K562 (cell line): ENCODE results near the gene STXBP6. TPM values are rescaled to one million over a fixed set of nuclear protein-coding genes. Genes with fewer than 3 reads are reported as not detected.

Experiments
- ATAC-seq: fragments of 200-7000 bp; cut with Tn5 transposase; 3 replicates; pipeline ENCODE4 v1.9.1; 2020; ENCODE audit warnings: moderate library complexity
- BruUV-seq: library from RNA; stranded (reverse); fragments of 400-500 nt; replicated peaks from 2 replicates; lab custom pipeline; 2021; lab: Mats Ljungman, UMichigan
- CTCF ChIA-PET: fragments of 300-600 bp; formaldehyde crosslinking; extraction: SDS; loops from one replicate; lab custom pipeline; 2021; ENCODE audit warnings: low intra/inter-chr PET ratio; lab: Yijun Ruan, JAX
- POLR2A ChIA-PET: fragments of 300-600, 350-650 bp; sonication (Branson Sonifier 250); formaldehyde crosslinking; extraction: SDS; loops from one replicate; lab custom pipeline; 2021; ENCODE audit warnings: antibody characterized with exemption, inconsistent platforms; lab: Yijun Ruan, JAX
- DNase-seq, 4 experiments: peaks; one replicate each; pipeline versions ENCODE4 v3.0.0 to v3.0.0-alpha.2; 2011 to 2018; ENCODE audit warnings: low spot score in 3 of 4, mixed read lengths in 3 of 4; ENCODE audit errors: extremely low read depth in 1 of 4
- FAIRE-seq: peaks from 2 replicates; lab custom pipeline; 2011; peaks lifted over from hg19 to GRCh38; lab: Jason Lieb, UNC
- H2AFZ ChIP-seq: 2 replicates; pipeline ENCODE4 v1.6.0; 2011; ENCODE audit warnings: low read depth, low read length, control low read depth, inconsistent platforms
- H3K27ac ChIP-seq: fragments of 200-600 bp; 3 replicates; pipeline ENCODE4 v1.8.0; 2011; ENCODE audit warnings: low read depth, mild to moderate bottlenecking, control low read depth, inconsistent platforms, low read length, moderate library complexity, mixed read lengths; ENCODE audit errors: extremely low read depth
- H3K27me3 ChIP-seq, 2 experiments: fragments of 300-600 bp in 1 of 2; 2 replicates in 1 of 2; 3 replicates in 1 of 2; pipeline versions ENCODE4 v1.6.0 to v1.8.0; 2011; ENCODE audit warnings: inconsistent platforms in 2 of 2, low read length in 2 of 2, mild to moderate bottlenecking in 1 of 2, mixed read lengths in 1 of 2, moderate library complexity in 1 of 2; ENCODE audit not compliant: control insufficient read depth in 2 of 2, insufficient read depth in 2 of 2
- H3K36me3 ChIP-seq: fragments of 300-600 bp; 3 replicates; pipeline ENCODE4 v1.8.0; 2011; ENCODE audit warnings: mild to moderate bottlenecking, low read length, inconsistent platforms; ENCODE audit not compliant: control insufficient read depth, insufficient read depth
- H3K4me1 ChIP-seq, 2 experiments: fragments of 200-600 bp in 1 of 2; replicated peaks in 1 of 2; 2 replicates in 1 of 2; 3 replicates in 1 of 2; pipeline versions ENCODE4 v1.5.1 to v1.8.0; 2011; ENCODE audit warnings: inconsistent platforms in 2 of 2, low read length in 2 of 2, mild to moderate bottlenecking in 1 of 2, mixed read lengths in 1 of 2, moderate library complexity in 1 of 2; ENCODE audit not compliant: control insufficient read depth in 2 of 2, insufficient read depth in 2 of 2
- H3K4me2 ChIP-seq: 2 replicates; pipeline ENCODE4 v1.6.1; 2011; ENCODE audit warnings: low read length, control low read depth, inconsistent platforms, mixed read lengths; ENCODE audit not compliant: insufficient read depth
- H3K4me3 ChIP-seq: fragments of 200-600 bp; sonication (generic), shearing (Covaris generic); 2 replicates; pipeline ENCODE4 v1.5.1; 2016; ENCODE audit warnings: control low read depth, inconsistent platforms
- H3K79me2 ChIP-seq: fragments of 200-600 bp; 3 replicates; pipeline ENCODE4 v1.8.0; 2011; ENCODE audit warnings: low read length, inconsistent platforms; ENCODE audit not compliant: control insufficient read depth, insufficient read depth
- H3K9ac ChIP-seq, 2 experiments: 2 replicates each; pipeline versions ENCODE4 v1.6.0 to v1.6.1; 2011; ENCODE audit warnings: low read depth in 2 of 2, low read length in 2 of 2, control low read depth in 1 of 2, inconsistent platforms in 1 of 2, mild to moderate bottlenecking in 1 of 2, mixed read lengths in 1 of 2; ENCODE audit not compliant: insufficient read depth in 1 of 2
- H3K9me1 ChIP-seq: one replicate; pipeline ENCODE4 v1.6.0; 2011; ENCODE audit warnings: inconsistent platforms, mild to moderate bottlenecking, low read length, moderate library complexity; ENCODE audit not compliant: control insufficient read depth, insufficient read depth
- H3K9me3 ChIP-seq: replicated peaks from 2 replicates; pipeline ENCODE4 v1.5.1; 2011; ENCODE audit warnings: low read depth, low read length, inconsistent platforms; ENCODE audit not compliant: control insufficient read depth, insufficient read depth
- H4K20me1 ChIP-seq: replicated peaks from 2 replicates; pipeline ENCODE4 v1.6.1; 2011; ENCODE audit warnings: low read length, inconsistent platforms, mixed read lengths; ENCODE audit not compliant: control insufficient read depth, insufficient read depth
- C11orf30 ChIP-seq: fragments of 450-650 bp; IDR thresholded peaks from 2 replicates; pipeline ENCODE4 v1.6.1; 2016; ENCODE audit warnings: low read depth, mild to moderate bottlenecking
- DIDO1 ChIP-seq: fragments of 450-650 bp; IDR thresholded peaks from 2 replicates; pipeline ENCODE4 v1.6.1; 2016; ENCODE audit warnings: low read depth, missing biosample characterization, missing genetic modification characterization
- FOSL1 ChIP-seq: fragments of 200-800 bp; sonication (Bioruptor generic); conservative IDR thresholded peaks from 2 replicates; pipeline ENCODE4 v1.6.1; 2016; ENCODE audit warnings: missing genetic modification characterization, missing compliant biosample characterization
- GTF2A2 ChIP-seq: IDR thresholded peaks from 2 replicates; pipeline ENCODE4 v1.6.1; 2016; ENCODE audit warnings: mild to moderate bottlenecking, missing genetic modification characterization, missing compliant biosample characterization
- HDAC6 ChIP-seq: IDR thresholded peaks from 2 replicates; pipeline ENCODE4 v1.6.1; 2012; ENCODE audit warnings: low read depth, mild to moderate bottlenecking, control low read depth, inconsistent platforms, low read length, moderate library complexity
- ILK ChIP-seq: fragments of 450-650 bp; IDR thresholded peaks from 2 replicates; pipeline ENCODE4 v1.6.1; 2016; ENCODE audit warnings: missing genetic modification characterization, low read depth, mild to moderate bottlenecking, missing compliant biosample characterization, moderate library complexity, borderline replicate concordance
- JUND ChIP-seq, 2 experiments: IDR thresholded peaks; 2 replicates in 1 of 2; 3 replicates in 1 of 2; pipeline ENCODE4 v1.6.1; 2011; ENCODE audit warnings: borderline replicate concordance in 2 of 2, low read depth in 2 of 2, low read length in 2 of 2, improper control_type of control experiment in 1 of 2, missing biosample characterization in 1 of 2, missing genetic modification characterization in 1 of 2, missing genetic modification reagents in 1 of 2
- MAFF ChIP-seq: IDR thresholded peaks from 2 replicates; pipeline ENCODE4 v1.6.1; 2012; ENCODE audit warnings: low read length, improper control_type of control experiment
- MAFG ChIP-seq: fragments of 450-650 bp; conservative IDR thresholded peaks from 2 replicates; pipeline ENCODE4 v1.6.1; 2016; ENCODE audit warnings: missing genetic modification characterization, missing compliant biosample characterization
- MAFK ChIP-seq: IDR thresholded peaks from 2 replicates; pipeline ENCODE4 v1.6.1; 2011; ENCODE audit warnings: low read length, improper control_type of control experiment
- MED1 ChIP-seq: sonication (generic); formaldehyde crosslinking; IDR thresholded peaks from 2 replicates; pipeline ENCODE4 v1.8.1; 2023; ENCODE audit warnings: missing genetic modification reagents, borderline replicate concordance
- NFE2 ChIP-seq: IDR thresholded peaks from 2 replicates; pipeline ENCODE4 v1.6.1; 2014; ENCODE audit warnings: antibody characterized with exemption, low read depth
- NFIX ChIP-seq: fragments of 250-450 bp; sonication (Bioruptor Pico); IDR thresholded peaks from 2 replicates; pipeline ENCODE4 v1.4.0; 2020; ENCODE audit warnings: low read depth, mild to moderate bottlenecking, moderate library complexity
- PHF20 ChIP-seq: fragments of 450-650 bp; IDR thresholded peaks from 2 replicates; pipeline ENCODE4 v1.6.1; 2018; ENCODE audit not compliant: partially characterized antibody
- SNIP1 ChIP-seq: fragments of 450-650 bp; IDR thresholded peaks from 2 replicates; pipeline ENCODE4 v1.7.1; 2017; ENCODE audit warnings: low read depth, mild to moderate bottlenecking
- ZNF239 ChIP-seq: fragments of 250-450 bp; sonication (Bioruptor Pico); IDR thresholded peaks from 2 replicates; pipeline ENCODE4 v1.4.0; 2020; ENCODE audit warnings: mild to moderate bottlenecking
- ZNF316 ChIP-seq: fragments of 450-650 bp; IDR thresholded peaks from 2 replicates; pipeline ENCODE4 v1.6.1; 2016
- ZNF384 ChIP-seq: IDR thresholded peaks from 2 replicates; pipeline ENCODE4 v1.6.1; 2012; ENCODE audit warnings: low read depth, low read length, improper control_type of control experiment
- ZNF583 ChIP-seq: fragments of 250-450 bp; sonication (Bioruptor Pico); IDR thresholded peaks from 2 replicates; pipeline ENCODE4 v1.4.0; 2020
- WGBS: fragments of 100-300 bp; shearing (Covaris generic); methylation state at CpG from one replicate; pipeline ENCODE4 v1.1.6; 2016; ENCODE audit warnings: low coverage, mixed read lengths; ENCODE audit not compliant: insufficient coverage; ENCODE audit errors: missing lambda C conversion rate; 5-methylcytosine and 5-hydroxymethylcytosine counted together
- in situ Hi-C: fragments of 300-500 bp; cut with MboI; formaldehyde crosslinking; loops from 4 replicates; pipeline ENCODE4 v1.15.0; 2018; ENCODE audit warnings: inconsistent platforms, mixed read lengths
- intact Hi-C: fragments of 100-400 bp; cut with micrococcal nuclease; formaldehyde crosslinking; loops from 2 replicates; pipeline ENCODE4 v1.14.2; 2022
- polyA plus RNA-seq, 8 experiments: library from polyadenylated mRNA; depleted of rRNA in 4 of 8; stranded (reverse) in 5 of 8; unstranded in 3 of 8; fragments of >200 nt; fragmentation: Nextera tagmentation in 2 of 8; fragmentation: Illumina TruSeq in 1 of 8; extraction: Ambion mirVana in 2 of 8; extraction: Trizol in 1 of 8; gene quantifications; 2 replicates each; pipeline versions ENCODE4 v1.2.1 to v1.2.3, GENCODE V29; 2011 to 2014; ENCODE audit warnings: inconsistent platforms in 1 of 8, missing spikeins in 1 of 8
- total RNA-seq, 7 experiments: library from RNA; depleted of rRNA in 6 of 7; stranded (reverse); fragments of >200 nt in 6 of 7; fragmentation: Illumina TruSeq in 2 of 7; extraction: Trizol in 2 of 7; gene quantifications; 2 replicates each; pipeline versions ENCODE4 v1.2.1 to v1.2.3, GENCODE V29; 2011 to 2021; ENCODE audit warnings: low replicate concordance in 1 of 7
- TF ChIP-seq, protein P1 (sequence below): fragments of 250-450 bp; sonication (Bioruptor Pico); IDR thresholded peaks from 2 replicates; pipeline ENCODE4 v1.5.0; 2021
- TF ChIP-seq, protein P2 (sequence below), 2 experiments: fragments of 450-650 bp; conservative IDR thresholded peaks; 2 replicates each; pipeline ENCODE4 v1.6.1; 2017; ENCODE audit warnings: mild to moderate bottlenecking in 2 of 2, moderate library complexity in 2 of 2

STXBP6 gene
- total and polyA plus RNA-seq, 9 of the 15 experiments (the other 6 are each of a cell fraction or from before 2014, with no cell fraction given) = 0.27 to 0.89 (median 0.59) TPM

DNA sequence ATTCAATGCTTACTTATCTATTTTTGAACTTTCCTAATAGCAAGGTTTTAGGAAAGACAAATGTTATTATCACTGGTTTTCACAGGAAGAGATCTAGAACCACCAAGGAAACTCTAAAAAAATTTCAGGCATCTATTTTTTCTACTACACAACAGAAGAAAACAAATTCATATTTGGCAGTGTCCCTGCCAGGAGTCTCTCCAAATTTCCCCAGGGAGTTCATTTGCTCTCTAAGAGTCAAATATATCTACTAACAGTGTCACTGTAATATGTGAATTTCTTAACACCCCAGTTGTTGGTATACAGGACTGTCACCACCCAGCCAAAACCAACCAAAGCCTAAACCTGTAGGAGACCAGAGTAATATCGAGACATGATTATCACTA, 83.4 kb downstream of the STXBP6 start (continued):
- no peak for TF ChIP-seq GTF2A2
- TF ChIP-seq ZNF239 (CRISPR knock-in tag) = no peak
- no peak for TF ChIP-seq SNIP1
- TF ChIP-seq ILK (tag) = no peak
- no peak for TF ChIP-seq MED1

DNA sequence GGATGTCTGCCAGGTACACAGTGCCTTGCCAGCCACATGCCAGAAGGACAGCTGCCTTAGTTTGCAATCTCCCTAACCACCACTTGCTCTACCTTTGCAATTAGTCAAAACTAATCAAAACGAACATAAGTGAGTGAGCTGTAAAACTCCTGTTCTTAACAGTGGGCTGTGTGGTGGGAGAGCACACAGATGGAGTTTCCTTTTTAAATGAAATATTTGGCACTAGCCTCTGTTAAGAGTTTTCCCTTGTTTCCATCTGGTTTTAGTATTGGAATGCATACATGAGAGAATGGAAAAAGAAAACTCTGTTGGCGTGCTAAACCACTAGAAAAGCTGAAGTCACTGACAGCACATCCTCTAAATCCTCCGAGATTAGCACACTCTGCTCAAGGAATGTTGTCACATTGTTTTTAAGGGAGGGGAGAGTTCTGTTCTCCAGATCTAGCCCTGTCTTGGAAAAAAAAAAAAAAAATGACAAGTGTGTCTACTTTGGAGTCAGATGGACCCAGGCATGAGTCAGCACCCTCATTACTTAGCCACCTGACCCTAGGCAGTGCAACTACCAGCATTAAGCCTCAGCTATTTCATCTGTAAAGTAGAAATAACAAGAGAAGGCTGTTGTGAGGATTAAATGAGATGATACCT, 83.9 kb downstream of the STXBP6 start:
- ChIA-PET CTCF (no interaction called here), POLR2A (interaction anchor here (0.5 kb wide), 1 partner anchor 287 kb away, joined by 3 read pairs; no protein-coding TSS in a partner anchor)
- Histone ChIP-seq H3K36me3 (no peaks in the 10 kb centered on the region), H3K79me2 (no peaks in the 10 kb centered on the region), H3K9me3 (no peaks in the 10 kb centered on the region), H3K27me3 (no peaks in the 10 kb centered on the region), H3K4me2 (no peak overlapping the region), H3K9ac (no peak overlapping the region), H3K9me1 (no peaks in the 10 kb centered on the region), H3K27ac (no peak overlapping the region), H2AFZ (no peak overlapping the region), H3K4me1 (peaks cover 0 to 4% of the 10 kb centered on the region in 2 experiments; a peak in 1 of 5 replicates), H4K20me1 (no peaks in the 10 kb centered on the region), H3K4me3 (no peak overlapping the region)
- no peak for FAIRE-seq
- peak; percentile 68 for ATAC-seq
- no TSS peak for BruUV-seq
- WGBS = 4% methylated on average over 3 of the region's 3 CpGs
- peak in 1 of 4 experiments; percentile 56 for DNase-seq
- intact Hi-C loops (no loop called here), in situ Hi-C loops (no loop called here)
- TF ChIP-seq, protein P1, sequence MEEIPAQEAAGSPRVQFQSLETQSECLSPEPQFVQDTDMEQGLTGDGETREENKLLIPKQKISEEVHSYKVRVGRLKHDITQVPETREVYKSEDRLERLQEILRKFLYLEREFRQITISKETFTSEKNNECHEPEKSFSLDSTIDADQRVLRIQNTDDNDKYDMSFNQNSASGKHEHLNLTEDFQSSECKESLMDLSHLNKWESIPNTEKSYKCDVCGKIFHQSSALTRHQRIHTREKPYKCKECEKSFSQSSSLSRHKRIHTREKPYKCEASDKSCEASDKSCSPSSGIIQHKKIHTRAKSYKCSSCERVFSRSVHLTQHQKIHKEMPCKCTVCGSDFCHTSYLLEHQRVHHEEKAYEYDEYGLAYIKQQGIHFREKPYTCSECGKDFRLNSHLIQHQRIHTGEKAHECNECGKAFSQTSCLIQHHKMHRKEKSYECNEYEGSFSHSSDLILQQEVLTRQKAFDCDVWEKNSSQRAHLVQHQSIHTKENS (CRISPR knock-in tag) = no peak
- TF ChIP-seq HDAC6 (no peak), ZNF583 (CRISPR knock-in tag) (no peak), PHF20 (no peak), C11orf30 (peak; percentile 73), ZNF316 (peak; percentile 40; the same call in 1 of the 2 replicates), ZNF384 (peak; percentile 80), NFIX (no peak), NFE2 (peak; percentile 77), MAFF (peak; percentile 21; the same call in 1 of the 2 replicates), JUND (IDR thresholded peaks at IDR 0.05; ENCODE audit: borderline replicate concordance, low read depth, low read length) (peak; percentile 15; the same call in 1 of the 2 replicates), JUND (tag; IDR thresholded peaks at IDR 0.05; ENCODE audit: borderline replicate concordance, low read depth, low read length) (no peak; the same call in 2 of the 3 replicates), DIDO1 (no peak), FOSL1 (tag) (0 out of 2 replicates have a peak, but pooled peaks have one; percentile 17), MAFK (peak; percentile 50; the same call in 1 of the 2 replicates), MAFG (tag) (peak; percentile 74)
- TF ChIP-seq, protein P2, sequence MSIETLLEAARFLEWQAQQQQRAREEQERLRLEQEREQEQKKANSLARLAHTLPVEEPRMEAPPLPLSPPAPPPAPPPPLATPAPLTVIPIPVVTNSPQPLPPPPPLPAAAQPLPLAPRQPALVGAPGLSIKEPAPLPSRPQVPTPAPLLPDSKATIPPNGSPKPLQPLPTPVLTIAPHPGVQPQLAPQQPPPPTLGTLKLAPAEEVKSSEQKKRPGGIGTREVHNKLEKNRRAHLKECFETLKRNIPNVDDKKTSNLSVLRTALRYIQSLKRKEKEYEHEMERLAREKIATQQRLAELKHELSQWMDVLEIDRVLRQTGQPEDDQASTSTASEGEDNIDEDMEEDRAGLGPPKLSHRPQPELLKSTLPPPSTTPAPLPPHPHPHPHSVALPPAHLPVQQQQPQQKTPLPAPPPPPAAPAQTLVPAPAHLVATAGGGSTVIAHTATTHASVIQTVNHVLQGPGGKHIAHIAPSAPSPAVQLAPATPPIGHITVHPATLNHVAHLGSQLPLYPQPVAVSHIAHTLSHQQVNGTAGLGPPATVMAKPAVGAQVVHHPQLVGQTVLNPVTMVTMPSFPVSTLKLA (conservative IDR thresholded peaks at IDR 0.05) = no peak
